IMR-90 (cell line): ENCODE results near the gene SLC2A10. TPM values are rescaled to one million over a fixed set of nuclear protein-coding genes. Genes with fewer than 3 reads are reported as not detected.

Experiments used
- ATAC-seq: fragments of 200-7000 bp; cut with Tn5 transposase; 2 replicates; pipeline ENCODE4 v1.9.1; 2020; ENCODE audit warnings: low read depth, mild to moderate bottlenecking, moderate library complexity
- BruUV-seq: library from RNA; stranded (reverse); fragments of 400-500 nt; replicated peaks from 2 replicates; lab custom pipeline; 2021; lab: Mats Ljungman, UMichigan
- CTCF ChIA-PET: fragments of 300-600 bp; formaldehyde crosslinking; extraction: SDS; loops from one replicate; lab custom pipeline; 2021; ENCODE audit warnings: antibody characterized with exemption; lab: Yijun Ruan, JAX
- POLR2A ChIA-PET: fragments of 300-600 bp; sonication (Branson Sonifier 250); formaldehyde crosslinking; loops from one replicate; lab custom pipeline; 2022; ENCODE audit warnings: antibody characterized with exemption; ENCODE audit not compliant: unreplicated experiment; lab: Charles Lee
- DNase-seq: peaks from one replicate; pipeline ENCODE4 v3.0.0; 2013
- H2AFZ ChIP-seq: replicated peaks from 2 replicates; pipeline ENCODE3; 2013; ENCODE audit warnings: low read length, mild to moderate bottlenecking; ENCODE audit not compliant: poor library complexity
- H2AK5ac ChIP-seq: 2 replicates; pipeline ENCODE4 v1.6.1; 2013; ENCODE audit warnings: low read depth, low read length, inconsistent platforms
- H2AK9ac ChIP-seq: replicated peaks from 2 replicates; pipeline ENCODE3; 2013; ENCODE audit warnings: mild to moderate bottlenecking, low read depth, low read length, moderate library complexity; ENCODE audit not compliant: poor library complexity
- H2BK120ac ChIP-seq: 2 replicates; pipeline ENCODE4 v1.6.1; 2013; ENCODE audit warnings: low read depth, low read length, inconsistent platforms
- H2BK15ac ChIP-seq: 3 replicates; pipeline ENCODE4 v1.6.1; 2013; ENCODE audit warnings: low read depth, low read length, inconsistent platforms
- H2BK20ac ChIP-seq: 2 replicates; pipeline ENCODE4 v1.6.1; 2013; ENCODE audit warnings: low read depth, mild to moderate bottlenecking, inconsistent platforms, low read length, moderate library complexity
- H2BK5ac ChIP-seq: 2 replicates; pipeline ENCODE4 v1.6.1; 2013; ENCODE audit warnings: mild to moderate bottlenecking, low read depth, low read length, inconsistent platforms; ENCODE audit not compliant: poor library complexity, severe bottlenecking
- H3K14ac ChIP-seq: replicated peaks from 2 replicates; pipeline ENCODE4 v1.6.1; 2013; ENCODE audit warnings: low read depth, low read length, inconsistent platforms
- H3K18ac ChIP-seq: 2 replicates; pipeline ENCODE4 v1.6.1; 2013; ENCODE audit warnings: low read depth, low read length, control low read depth
- H3K23ac ChIP-seq: 2 replicates; pipeline ENCODE4 v1.6.1; 2013; ENCODE audit warnings: low read depth, low read length, inconsistent platforms
- H3K27ac ChIP-seq: 2 replicates; pipeline ENCODE4 v1.5.1; 2013; ENCODE audit warnings: mild to moderate bottlenecking, control low read depth, low read length; ENCODE audit not compliant: insufficient read depth
- H3K27me3 ChIP-seq: 2 replicates; pipeline ENCODE4 v1.6.1; 2013; ENCODE audit warnings: low read length; ENCODE audit not compliant: control insufficient read depth, insufficient read depth
- H3K36me3 ChIP-seq: 2 replicates; pipeline ENCODE4 v1.6.1; 2013; ENCODE audit warnings: low read length, mixed read lengths; ENCODE audit not compliant: control insufficient read depth, insufficient read depth
- H3K4ac ChIP-seq: 2 replicates; pipeline ENCODE4 v1.6.1; 2013; ENCODE audit warnings: low read depth, low read length, inconsistent platforms
- H3K4me1 ChIP-seq: 2 replicates; pipeline ENCODE4 v1.6.1; 2013; ENCODE audit warnings: low read length, mixed read lengths; ENCODE audit not compliant: control insufficient read depth, insufficient read depth
- H3K4me2 ChIP-seq: 2 replicates; pipeline ENCODE4 v1.6.1; 2013; ENCODE audit warnings: low read depth, mild to moderate bottlenecking, control low read depth, low read length, moderate library complexity
- H3K4me3 ChIP-seq: 2 replicates; pipeline ENCODE4 v1.5.1; 2013; ENCODE audit warnings: low read depth, mild to moderate bottlenecking, control low read depth, low read length, moderate library complexity; ENCODE audit not compliant: insufficient read depth
- H3K56ac ChIP-seq: 2 replicates; pipeline ENCODE4 v1.6.1; 2013; ENCODE audit warnings: low read length, inconsistent platforms; ENCODE audit not compliant: insufficient read depth; ENCODE audit errors: extremely low read depth
- H3K79me1 ChIP-seq, 2 experiments: 2 replicates each; pipeline ENCODE4 v1.6.1; 2013; ENCODE audit warnings: low read length in 2 of 2, inconsistent platforms in 1 of 2, low read depth in 1 of 2
- H3K9ac ChIP-seq: 2 replicates; pipeline ENCODE4 v1.6.1; 2013; ENCODE audit warnings: low read depth, low read length, control low read depth
- H3K9me1 ChIP-seq: 2 replicates; pipeline ENCODE4 v1.6.1; 2013; ENCODE audit warnings: low read length, inconsistent platforms; ENCODE audit not compliant: insufficient read depth
- H3K9me3 ChIP-seq: 2 replicates; pipeline ENCODE4 v1.6.1; 2013; ENCODE audit warnings: low read length; ENCODE audit not compliant: control insufficient read depth, insufficient read depth
- H4K20me1 ChIP-seq: 2 replicates; pipeline ENCODE4 v1.6.1; 2013; ENCODE audit warnings: low read length, inconsistent platforms; ENCODE audit not compliant: insufficient read depth
- H4K5ac ChIP-seq: 2 replicates; pipeline ENCODE4 v1.6.1; 2013; ENCODE audit warnings: mild to moderate bottlenecking, low read depth, low read length, control low read depth
- H4K8ac ChIP-seq, 2 experiments: 2 replicates each; pipeline ENCODE4 v1.6.1; 2013; ENCODE audit warnings: low read depth in 2 of 2, low read length in 2 of 2, control low read depth in 1 of 2, inconsistent platforms in 1 of 2
- H4K91ac ChIP-seq: 2 replicates; pipeline ENCODE4 v1.6.1; 2013; ENCODE audit warnings: low read depth, low read length, inconsistent platforms; ENCODE audit not compliant: insufficient read depth
- CEBPB ChIP-seq: IDR thresholded peaks from 2 replicates; pipeline ENCODE4 v1.6.1; 2012; ENCODE audit warnings: low read depth, low read length, improper control_type of control experiment
- CTCF ChIP-seq: conservative IDR thresholded peaks from 2 replicates; pipeline ENCODE4 v1.5.1; 2012; ENCODE audit warnings: mild to moderate bottlenecking, low read depth, low read length, improper control_type of control experiment
- ELK1 ChIP-seq: fragments of 150-350 bp; IDR thresholded peaks from 2 replicates; pipeline ENCODE4 v1.6.1; 2016; ENCODE audit warnings: low read depth, mild to moderate bottlenecking, low read length, moderate library complexity, borderline replicate concordance
- FOS ChIP-seq: fragments of 150-350 bp; IDR thresholded peaks from 2 replicates; pipeline ENCODE4 v1.6.1; 2016; ENCODE audit warnings: low read depth, low read length
- MAZ ChIP-seq: IDR thresholded peaks from 2 replicates; pipeline ENCODE4 v1.6.1; 2012; ENCODE audit warnings: low read depth, mild to moderate bottlenecking, low read length, improper control_type of control experiment, moderate library complexity, borderline replicate concordance
- MXI1 ChIP-seq: IDR thresholded peaks from 2 replicates; pipeline ENCODE4 v1.6.1; 2012; ENCODE audit warnings: low read depth, mild to moderate bottlenecking, low read length, moderate library complexity, borderline replicate concordance
- POLR2A ChIP-seq: IDR thresholded peaks from 2 replicates; pipeline ENCODE4 v1.6.1; 2012; ENCODE audit warnings: mild to moderate bottlenecking, low read depth, low read length
- RAD21 ChIP-seq: IDR thresholded peaks from 2 replicates; pipeline ENCODE4 v1.6.1; 2012; ENCODE audit warnings: low read length, improper control_type of control experiment
- RCOR1 ChIP-seq: IDR thresholded peaks from 2 replicates; pipeline ENCODE4 v1.6.1; 2012; ENCODE audit warnings: mild to moderate bottlenecking, low read length, improper control_type of control experiment; ENCODE audit not compliant: insufficient replicate concordance
- RFX5 ChIP-seq: IDR thresholded peaks from 2 replicates; pipeline ENCODE4 v1.8.0; 2012; ENCODE audit warnings: low read depth, mild to moderate bottlenecking, low read length, moderate library complexity
- SMC3 ChIP-seq: fragments of 150-350 bp; IDR thresholded peaks from 2 replicates; pipeline ENCODE4 v1.6.1; 2016; ENCODE audit warnings: low read depth, mild to moderate bottlenecking, antibody characterized with exemption, low read length, moderate library complexity
- USF2 ChIP-seq: fragments of 150-350 bp; IDR thresholded peaks from 2 replicates; pipeline ENCODE4 v1.6.1; 2017; ENCODE audit warnings: mild to moderate bottlenecking, antibody characterized with exemption, low read length, low read depth
- WGBS, 2 experiments: methylation state at CpG; one replicate each; pipeline versions ENCODE4 v1.1.5 to v1.1.7; 2013; ENCODE audit warnings: missing lambda C conversion rate in 2 of 2; ENCODE audit not compliant: insufficient read length in 1 of 2; ENCODE audit errors: extremely low coverage in 2 of 2; 5-methylcytosine and 5-hydroxymethylcytosine counted together
- dilution Hi-C: fragments of 300-500 bp; cut with HindIII; formaldehyde crosslinking; loops from one replicate; pipeline ENCODE4 v1.14.3; 2018; ENCODE audit warnings: low sequenced_read_pairs; ENCODE audit not compliant: unreplicated experiment
- in situ Hi-C: fragments of 300-500 bp; cut with MboI; formaldehyde crosslinking; loops from 3 replicates; pipeline ENCODE4 v1.14.3; 2019; ENCODE audit warnings: low sequenced_read_pairs, inconsistent platforms, mixed read lengths
- intact Hi-C: fragments of 100-400 bp; cut with micrococcal nuclease; formaldehyde crosslinking; loops from 2 replicates; pipeline ENCODE4 v1.10.0; 2022
- polyA plus RNA-seq, 3 experiments: library from polyadenylated mRNA; depleted of rRNA; stranded (reverse); fragments of >200 nt; gene quantifications; 2 replicates each; pipeline ENCODE4 v1.2.3, GENCODE V29; 2012; ENCODE audit warnings: low replicate concordance in 1 of 3
- total RNA-seq: library from RNA; depleted of rRNA; stranded (reverse); fragments of >200 nt; gene quantifications from 2 replicates; pipeline ENCODE4 v1.2.3, GENCODE V29; 2012

The SLC2A10 gene
- total and polyA plus RNA-seq, 2 of the 4 experiments (the other 2 are of a cell fraction) = 15.2 to 22.0 TPM

- Histone ChIP-seq H4K20me1 (peaks cover 17% of the 10 kb centered on the region; the same call in 1 of the 2 replicates), H3K27me3 (no peaks in the 10 kb centered on the region), H3K36me3 (peaks cover 6% of the 10 kb centered on the region), H3K4me3 (no peak overlapping the region), H3K27ac (no peak overlapping the region), H3K4me2 (no peak overlapping the region), H2BK120ac (no peak overlapping the region), H3K9ac (no peak overlapping the region), H4K91ac (no peak overlapping the region), H2AK5ac (no peak overlapping the region), H3K79me1 (peaks cover 29 to 59% of the 10 kb centered on the region in 2 experiments), H3K23ac (no peak overlapping the region), H2BK20ac (no peak overlapping the region), H3K9me1 (peaks cover 5% of the 10 kb centered on the region; the same call in 1 of the 2 replicates), H4K8ac (no peak overlapping the region), H3K4ac (no peak overlapping the region), H3K18ac (no peak overlapping the region), H3K14ac (no peak overlapping the region), H3K4me1 (peaks cover 10% of the 10 kb centered on the region), H2AFZ (no peak overlapping the region), H2BK15ac (no peak overlapping the region), H3K9me3 (no peaks in the 10 kb centered on the region), H2AK9ac (no peak overlapping the region), H3K56ac (no peak overlapping the region), H2BK5ac (no peak overlapping the region), H4K5ac (no peak overlapping the region)
- no TSS peak for BruUV-seq
- ChIA-PET CTCF (no interaction called here), POLR2A (no interaction called here)
- in situ Hi-C loops = loop anchor here (5.0 kb wide), 1 partner anchor 158 kb away; no protein-coding TSS in a partner anchor
- dilution Hi-C loops = no loop called here
- WGBS, 2 experiments = 96% methylated on average over 2 of the region's 2 CpGs; no CpG with 5 or more reads in 1 of the 2 experiments
- ATAC-seq = no peak
- intact Hi-C loops = loop anchor here (1.0 to 5.0 kb wide), 2 partner anchors 123 to 159 kb away; no protein-coding TSS in a partner anchor
- TF ChIP-seq FOS (no peak), CTCF (no peak), MAZ (no peak), RFX5 (no peak), POLR2A (no peak), MXI1 (no peak), USF2 (no peak), RCOR1 (no peak), RAD21 (no peak), ELK1 (no peak), SMC3 (no peak), CEBPB (no peak)
- no peak for DNase-seq
Measured at GRCh38 chr20:46680684-46681031, 28.8 kb upstream of the SLC2A10 start.
